ENCODE results near the gene GPD1L.
"Not testable (repeated sequence)": the region's sequence is repeated elsewhere in the genome, so short reads cannot be mapped to it uniquely, and the experiment has no call there.

The GPD1L gene

DNA sequence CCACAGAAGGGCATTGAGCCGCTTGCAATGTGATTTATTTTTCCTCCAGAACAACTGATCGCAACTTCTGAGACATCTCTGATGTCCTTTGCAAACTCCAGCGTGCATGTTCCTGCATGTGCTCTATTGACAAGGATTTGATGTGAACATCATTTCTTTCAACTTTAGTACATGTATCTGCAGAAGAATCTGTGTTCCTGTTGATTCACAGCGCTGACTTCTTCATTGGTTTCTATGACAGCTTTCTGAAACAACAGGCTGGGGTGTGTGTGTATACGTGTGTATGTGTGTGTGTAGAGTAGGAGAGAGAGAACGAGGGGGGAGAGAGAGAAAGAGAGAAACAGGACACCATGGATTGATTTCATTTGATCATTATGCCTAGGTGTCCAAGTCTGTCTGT lies 75.4 kb downstream of the GPD1L start:
- H3K27ac ChIP-seq: no peak overlapping the region
- CTCF ChIA-PET: no interaction called here
- POLR2A ChIA-PET (ENCODE audit: low non-redundant PET): no interaction called here

DNA sequence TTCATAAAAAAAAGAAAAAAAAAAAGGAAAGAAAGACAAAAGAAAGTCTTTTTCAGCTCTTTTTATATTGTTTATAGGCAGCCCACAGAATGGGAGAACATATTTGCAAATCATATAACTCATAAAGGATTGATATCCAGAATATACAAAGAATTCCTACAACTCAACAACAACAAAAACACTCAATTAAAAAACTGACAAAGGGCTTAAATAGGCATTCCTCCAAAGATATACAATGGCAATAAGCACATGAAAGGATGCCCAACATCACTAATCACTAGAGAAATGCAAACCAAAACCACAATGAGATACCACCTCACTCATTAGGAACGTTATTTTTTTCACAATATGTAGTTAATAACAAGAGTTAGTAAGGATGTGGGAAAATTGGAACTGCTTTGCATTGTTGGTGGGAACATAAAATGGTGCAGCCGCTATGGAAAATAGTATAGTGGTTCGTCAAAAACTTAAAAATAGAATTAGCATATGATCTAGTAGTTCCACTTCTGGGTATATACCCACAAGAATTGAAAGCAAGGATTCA lies 77.8 kb downstream of the GPD1L start:
- POLR2A ChIA-PET (ENCODE audit: low non-redundant PET): no interaction called here
- no peak overlapping the region for H3K27ac ChIP-seq
- no peak for DNase-seq (ENCODE audit: low spot score)
- TF ChIP-seq, protein P1, sequence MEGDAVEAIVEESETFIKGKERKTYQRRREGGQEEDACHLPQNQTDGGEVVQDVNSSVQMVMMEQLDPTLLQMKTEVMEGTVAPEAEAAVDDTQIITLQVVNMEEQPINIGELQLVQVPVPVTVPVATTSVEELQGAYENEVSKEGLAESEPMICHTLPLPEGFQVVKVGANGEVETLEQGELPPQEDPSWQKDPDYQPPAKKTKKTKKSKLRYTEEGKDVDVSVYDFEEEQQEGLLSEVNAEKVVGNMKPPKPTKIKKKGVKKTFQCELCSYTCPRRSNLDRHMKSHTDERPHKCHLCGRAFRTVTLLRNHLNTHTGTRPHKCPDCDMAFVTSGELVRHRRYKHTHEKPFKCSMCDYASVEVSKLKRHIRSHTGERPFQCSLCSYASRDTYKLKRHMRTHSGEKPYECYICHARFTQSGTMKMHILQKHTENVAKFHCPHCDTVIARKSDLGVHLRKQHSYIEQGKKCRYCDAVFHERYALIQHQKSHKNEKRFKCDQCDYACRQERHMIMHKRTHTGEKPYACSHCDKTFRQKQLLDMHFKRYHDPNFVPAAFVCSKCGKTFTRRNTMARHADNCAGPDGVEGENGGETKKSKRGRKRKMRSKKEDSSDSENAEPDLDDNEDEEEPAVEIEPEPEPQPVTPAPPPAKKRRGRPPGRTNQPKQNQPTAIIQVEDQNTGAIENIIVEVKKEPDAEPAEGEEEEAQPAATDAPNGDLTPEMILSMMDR (conservative IDR thresholded peaks at IDR 0.05; ENCODE audit: low read depth): no peak
- CTCF ChIA-PET: interaction anchor here (0.6 kb wide), 1 partner anchor 22 kb away, joined by 3 read pairs; no protein-coding TSS in a partner anchor

More for the DNA sequence above, 75.4 kb downstream of the GPD1L start:
- no peak for DNase-seq (ENCODE audit: low spot score)
- TF ChIP-seq, protein P1 (conservative IDR thresholded peaks at IDR 0.05; ENCODE audit: low read depth): no peak

GRCh38 chr3:32186097-32186496 lies 79.7 kb downstream of the GPD1L start:
- ChIA-PET CTCF (interaction anchor here (0.6 to 0.7 kb wide), 2 partner anchors 42 to 177 kb away, joined by 3 to 4 read pairs; no protein-coding TSS in a partner anchor), POLR2A (ENCODE audit: low non-redundant PET) (no interaction called here)
- no peak for DNase-seq (ENCODE audit: low spot score)
- H3K27ac ChIP-seq: no peak overlapping the region
- TF ChIP-seq, protein P1 (conservative IDR thresholded peaks at IDR 0.05; ENCODE audit: low read depth): no peak

DNA sequence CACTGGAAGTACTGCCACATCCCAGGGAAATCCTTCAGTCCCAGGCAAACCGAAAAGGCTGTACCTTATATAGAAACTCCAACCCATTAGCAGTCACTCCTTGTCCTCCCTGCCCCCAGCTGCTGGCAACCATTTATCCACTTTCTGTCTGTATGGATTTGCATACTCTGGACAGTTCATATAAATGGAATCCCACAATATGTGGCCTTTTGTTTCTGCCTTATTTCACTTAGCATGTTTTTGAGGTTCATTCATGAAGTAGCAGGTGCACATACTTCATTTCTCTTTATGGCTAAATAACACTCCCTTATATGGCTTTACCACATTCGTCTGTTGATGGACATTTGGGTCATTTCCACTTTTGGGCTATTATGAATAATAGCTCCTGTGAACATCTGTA lies 80.5 kb downstream of the GPD1L start:
- no peak for DNase-seq (ENCODE audit: low spot score)
- ChIA-PET CTCF (no interaction called here), POLR2A (ENCODE audit: low non-redundant PET) (no interaction called here)
- H3K27ac ChIP-seq: no peak overlapping the region
- TF ChIP-seq, protein P1 (conservative IDR thresholded peaks at IDR 0.05; ENCODE audit: low read depth): no peak

GRCh38 chr3:32189693-32190092 lies 83.3 kb downstream of the GPD1L start:
- no peak overlapping the region for H3K27ac ChIP-seq
- CTCF ChIA-PET: no interaction called here
- POLR2A ChIA-PET (ENCODE audit: low non-redundant PET): no interaction called here
- no peak for DNase-seq (ENCODE audit: low spot score)
- TF ChIP-seq, protein P1 (conservative IDR thresholded peaks at IDR 0.05; ENCODE audit: low read depth): no peak

DNA sequence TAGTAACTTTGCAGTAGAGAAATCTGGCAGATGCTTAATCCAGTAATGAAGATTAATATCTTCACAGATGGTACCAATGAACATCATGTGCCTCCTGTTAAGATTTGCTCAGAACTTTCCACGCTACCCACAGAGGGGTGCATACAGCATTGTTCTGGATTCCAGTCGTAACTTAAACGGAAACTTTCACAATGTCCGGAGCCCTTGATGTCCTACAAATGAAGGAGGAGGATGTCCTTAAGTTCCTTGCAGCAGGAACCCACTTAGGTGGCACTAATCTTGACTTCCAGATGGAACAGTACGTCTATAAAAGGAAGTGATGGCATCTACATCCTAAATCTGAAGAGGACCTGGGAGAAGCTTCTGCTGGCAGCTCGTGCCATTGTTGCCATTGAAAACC lies 84.1 kb downstream of the GPD1L start:
- H3K27ac ChIP-seq; CTCF ChIA-PET; POLR2A ChIA-PET (ENCODE audit: low non-redundant PET): not testable (repeated sequence)

GRCh38 chr3:32193101-32193500 lies 86.7 kb downstream of the GPD1L start:
- H3K27ac ChIP-seq: no peak overlapping the region
- TF ChIP-seq, protein P1 (conservative IDR thresholded peaks at IDR 0.05; ENCODE audit: low read depth): no peak
- ChIA-PET POLR2A (ENCODE audit: low non-redundant PET) (no interaction called here), CTCF (interaction anchor here (0.6 kb wide), 1 partner anchor 323 kb away, joined by 3 read pairs; no protein-coding TSS in a partner anchor)
- DNase-seq (ENCODE audit: low spot score): no peak

More for the DNA sequence above, 84.1 kb downstream of the GPD1L start:
- not testable (repeated sequence) for DNase-seq (ENCODE audit: low spot score)
